HCT116 (cell line): ENCODE measurements around the gene RAPH1. TPM values are rescaled to one million over a fixed set of nuclear protein-coding genes. Genes with fewer than 3 reads are reported as not detected.

Experiments
- ATAC-seq: fragments of 200-7000 bp; cut with Tn5 transposase; 2 replicates; pipeline ENCODE4 v1.9.1; 2020; ENCODE audit warnings: mild to moderate bottlenecking, moderate library complexity
- BruUV-seq: library from RNA; stranded (reverse); fragments of 400-500 nt; replicated peaks from 2 replicates; lab custom pipeline; 2021; lab: Mats Ljungman, UMichigan
- CTCF ChIA-PET: fragments of 300-600 bp; sonication (Branson Sonifier 250); formaldehyde crosslinking; loops from one replicate; lab custom pipeline; 2021; ENCODE audit warnings: antibody characterized with exemption; lab: Charles Lee
- POLR2A ChIA-PET: fragments of 300-600, 350-600 bp; sonication (Branson Sonifier 250); formaldehyde crosslinking; loops from one replicate; lab custom pipeline; 2021; ENCODE audit warnings: antibody characterized with exemption; lab: Charles Lee
- RAD21 ChIA-PET, 2 experiments: fragments of 300-600 bp; sonication (Branson Sonifier 250); formaldehyde crosslinking; loops; one replicate each; lab custom pipeline; 2023; ENCODE audit warnings: low total read pairs in 2 of 2; ENCODE audit not compliant: uncharacterized antibody in 2 of 2, unreplicated experiment in 2 of 2, low non-redundant PET in 1 of 2; lab: Charles Lee
- DNase-seq: peaks from one replicate; pipeline ENCODE4 v3.0.0-alpha.2; 2010; ENCODE audit warnings: low read depth, low spot score
- H2AFZ ChIP-seq: fragments of 200-600 bp; shearing (Covaris generic), sonication (generic); 2 replicates; pipeline ENCODE4 v1.6.1; 2017; ENCODE audit warnings: low read depth, mixed run types, mixed read lengths, antibody characterized with exemption, low read length; ENCODE audit not compliant: poor library complexity, severe bottlenecking
- H3K27ac ChIP-seq: 2 replicates; pipeline ENCODE4 v1.5.1; 2012; ENCODE audit warnings: low read depth, low read length
- H3K27me3 ChIP-seq: fragments of 200-600 bp; sonication (generic); 2 replicates; pipeline ENCODE4 v1.6.1; 2016; ENCODE audit warnings: mixed run types, low read length, mixed read lengths; ENCODE audit not compliant: insufficient read depth
- H3K36me3 ChIP-seq, 2 experiments: fragments of 200-500 bp in 1 of 2; fragments of 200-600 bp in 1 of 2; sonication (Bioruptor generic) in 1 of 2; sonication (generic) in 1 of 2; 2 replicates each; pipeline versions ENCODE4 v1.5.1 to v1.6.1; 2014 to 2016; ENCODE audit warnings: low read length in 2 of 2, inconsistent platforms in 1 of 2, mixed read lengths in 1 of 2, mixed run types in 1 of 2; ENCODE audit not compliant: insufficient read depth in 2 of 2, control insufficient read depth in 1 of 2
- H3K4me1 ChIP-seq, 2 experiments: fragments of 200-600 bp in 1 of 2; sonication (generic) in 1 of 2; 2 replicates each; pipeline versions ENCODE4 v1.5.1 to v1.6.1; 2012 to 2017; ENCODE audit warnings: low read length in 2 of 2, inconsistent platforms in 1 of 2, mild to moderate bottlenecking in 1 of 2, mixed read lengths in 1 of 2, mixed run types in 1 of 2, moderate library complexity in 1 of 2; ENCODE audit not compliant: insufficient read depth in 2 of 2, control insufficient read depth in 1 of 2
- H3K4me2 ChIP-seq: fragments of 200-600 bp; sonication (generic); 2 replicates; pipeline ENCODE4 v1.6.1; 2017; ENCODE audit warnings: mixed run types, low read length, mixed read lengths
- H3K4me3 ChIP-seq, 2 experiments: fragments of 200-600 bp in 1 of 2; sonication (generic) in 1 of 2; replicated peaks in 1 of 2; 2 replicates each; pipeline ENCODE4 v1.5.1; 2011 to 2016; ENCODE audit warnings: low read length in 2 of 2, control low read depth in 1 of 2, low read depth in 1 of 2, mild to moderate bottlenecking in 1 of 2, mixed read lengths in 1 of 2, mixed run types in 1 of 2
- H3K79me2 ChIP-seq: fragments of 200-600 bp; sonication (generic); 2 replicates; pipeline ENCODE4 v1.6.1; 2017; ENCODE audit warnings: mild to moderate bottlenecking, mixed run types, low read length, moderate library complexity, mixed read lengths; ENCODE audit not compliant: insufficient read depth
- H3K9ac ChIP-seq: fragments of 200-600 bp; sonication (generic); 2 replicates; pipeline ENCODE4 v1.6.1; 2016; ENCODE audit warnings: low read length, mixed read lengths
- H3K9me2 ChIP-seq: fragments of 200-600 bp; sonication (generic), shearing (Covaris generic); 2 replicates; pipeline ENCODE4 v1.6.1; 2017; ENCODE audit warnings: mixed run types, mild to moderate bottlenecking, moderate library complexity; ENCODE audit not compliant: insufficient read depth
- H3K9me3 ChIP-seq, 2 experiments: fragments of 200-500 bp in 1 of 2; fragments of 200-600 bp in 1 of 2; sonication (Bioruptor generic) in 1 of 2; sonication (generic) in 1 of 2; 2 replicates each; pipeline ENCODE4 v1.6.1; 2014 to 2017; ENCODE audit warnings: low read length in 2 of 2, mixed read lengths in 2 of 2, inconsistent platforms in 1 of 2, low read depth in 1 of 2, mild to moderate bottlenecking in 1 of 2, mixed run types in 1 of 2, moderate library complexity in 1 of 2; ENCODE audit not compliant: control insufficient read depth in 1 of 2, insufficient read depth in 1 of 2
- H4K20me1 ChIP-seq: fragments of 200-600 bp; sonication (generic), shearing (Covaris generic); 2 replicates; pipeline ENCODE4 v1.6.1; 2017; ENCODE audit warnings: mixed run types, mild to moderate bottlenecking, moderate library complexity; ENCODE audit not compliant: insufficient read depth
- CEBPB ChIP-seq: IDR thresholded peaks from 2 replicates; pipeline ENCODE4 v1.6.1; 2012; ENCODE audit warnings: low read depth
- YY1 ChIP-seq: IDR thresholded peaks from 2 replicates; pipeline ENCODE4 v1.6.1; 2011; ENCODE audit warnings: low read length, low read depth, moderate library complexity, mild to moderate bottlenecking; ENCODE audit not compliant: insufficient replicate concordance; ENCODE audit errors: extremely low read depth
- ZFX ChIP-seq: fragments of 450-650 bp; IDR thresholded peaks from 2 replicates; pipeline ENCODE4 v1.6.1; 2017
- ZNF274 ChIP-seq: fragments of 200-500 bp; sonication (Bioruptor generic); IDR thresholded peaks from 2 replicates; pipeline ENCODE4 v1.6.1; 2014; ENCODE audit warnings: mild to moderate bottlenecking, low read depth, low read length, inconsistent platforms
- intact Hi-C: fragments of 100-400 bp; cut with micrococcal nuclease; formaldehyde crosslinking; loops from 2 replicates; pipeline ENCODE4 v1.10.0; 2022
- total RNA-seq: library from RNA; stranded (reverse); gene quantifications from one replicate; pipeline ENCODE4 v1.2.1, GENCODE V29; 2021; ENCODE audit not compliant: unreplicated experiment

The RAPH1 gene
- total RNA-seq, 1 experiment from 2014 or later = 22.3 TPM

GRCh38 chr2:203470371-203470770, 64.7 kb downstream of the RAPH1 start:
- Histone ChIP-seq H3K27me3 (no peaks in the 10 kb centered on the region), H3K4me1 (no peaks in the 10 kb centered on the region), H3K9me2 (no peaks in the 10 kb centered on the region), H3K27ac (no peak overlapping the region), H3K4me3 (no peak overlapping the region), H2AFZ (no peak overlapping the region), H3K79me2 (no peaks in the 10 kb centered on the region), H3K9ac (no peak overlapping the region), H3K4me2 (no peak overlapping the region), H4K20me1 (no peaks in the 10 kb centered on the region), H3K36me3 (no peaks in the 10 kb centered on the region), H3K9me3 (no peaks in the 10 kb centered on the region)
- POLR2A ChIA-PET = no interaction called here
- TF ChIP-seq CEBPB = no peak
- CTCF ChIA-PET = no interaction called here
- DNase-seq = no peak
- BruUV-seq = no TSS peak
- ATAC-seq = no peak
- intact Hi-C loops = no loop called here
- RAD21 ChIA-PET = no interaction called here

- no TSS peak for BruUV-seq
- CTCF ChIA-PET = no interaction called here
- RAD21 ChIA-PET = no interaction called here
Measured at GRCh38 chr2:203469546-203469945, 65.6 kb downstream of the RAPH1 start.

GRCh38 chr2:203463266-203463678, 71.8 kb downstream of the RAPH1 start:
- intact Hi-C loops = no loop called here
- no peak overlapping the region for H3K4me3 ChIP-seq
- CTCF ChIA-PET = interaction anchor here (0.6 to 1.1 kb wide), 2 partner anchors 10 to 743 kb away, joined by 3 to 4 read pairs; no protein-coding TSS in a partner anchor
- H3K9me2 ChIP-seq = no peaks in the 10 kb centered on the region
- no peaks in the 10 kb centered on the region for H3K27me3 ChIP-seq
- DNase-seq (no peak), ATAC-seq (no peak)
- H3K27ac ChIP-seq = no peak overlapping the region
- no peaks in the 10 kb centered on the region for H3K4me1 ChIP-seq
- POLR2A ChIA-PET = no interaction called here
- no peaks in the 10 kb centered on the region for H3K9me3 ChIP-seq
- H3K9ac ChIP-seq = no peak overlapping the region
- H3K4me2 ChIP-seq = no peak overlapping the region
- no TSS peak for BruUV-seq
- RAD21 ChIA-PET = no interaction called here
- H3K79me2 ChIP-seq = no peaks in the 10 kb centered on the region
- peaks cover 0 to 4% of the 10 kb centered on the region in 2 experiments; a peak in 1 of 4 replicates for H3K36me3 ChIP-seq
- no peak overlapping the region for H2AFZ ChIP-seq
- no peak for TF ChIP-seq ZNF274
- TF ChIP-seq ZFX = no peak
- no peaks in the 10 kb centered on the region for H4K20me1 ChIP-seq

More at GRCh38 chr2:203469546-203469945, 65.6 kb downstream of the RAPH1 start:
- no peak overlapping the region for H3K4me3 ChIP-seq
- no peaks in the 10 kb centered on the region for H3K4me1 ChIP-seq
- intact Hi-C loops = no loop called here
- no peaks in the 10 kb centered on the region for H3K27me3 ChIP-seq
- no peak for ATAC-seq
- H3K27ac ChIP-seq = no peak overlapping the region
- TF ChIP-seq YY1 = no peak
- H3K9me3 ChIP-seq = no peaks in the 10 kb centered on the region
- H3K79me2 ChIP-seq = no peaks in the 10 kb centered on the region
- no peak overlapping the region for H3K4me2 ChIP-seq
- no peak overlapping the region for H2AFZ ChIP-seq
- DNase-seq = no peak
- no peaks in the 10 kb centered on the region for H4K20me1 ChIP-seq
- POLR2A ChIA-PET = no interaction called here
- H3K9ac ChIP-seq = no peak overlapping the region
- H3K36me3 ChIP-seq = no peaks in the 10 kb centered on the region
- no peaks in the 10 kb centered on the region for H3K9me2 ChIP-seq
